GM21526 (cell line): ENCODE results near the gene C13orf42.

Experiments
- ATAC-seq: cut with Tn5 transposase; IDR thresholded peaks from one replicate; pipeline ENCODE4 v1.9.1; 2021; ENCODE audit warnings: moderate library complexity; ENCODE audit not compliant: unreplicated experiment, low FRiP score

C13orf42 gene

DNA sequence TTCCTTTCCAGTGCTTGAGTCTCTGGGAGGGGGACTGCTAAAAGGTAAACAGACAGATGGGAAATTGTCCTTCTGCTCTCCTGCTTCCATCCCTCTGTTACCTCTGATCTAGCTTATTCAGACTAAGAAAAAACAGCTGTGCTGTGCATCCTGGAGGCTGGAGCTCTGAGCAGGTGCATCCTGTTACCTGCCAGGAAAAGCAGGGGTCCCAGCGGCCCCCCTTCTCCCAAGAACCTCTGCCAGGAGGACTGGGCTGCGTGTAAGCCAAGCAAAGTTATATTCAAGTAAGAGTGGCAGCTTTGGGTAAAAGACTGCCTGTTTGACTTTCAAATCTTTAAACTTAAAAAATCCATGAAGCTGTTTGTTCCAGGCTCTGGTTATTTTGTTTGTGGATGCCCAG, 75.1 kb downstream of the C13orf42 start:
- no peak for ATAC-seq

DNA sequence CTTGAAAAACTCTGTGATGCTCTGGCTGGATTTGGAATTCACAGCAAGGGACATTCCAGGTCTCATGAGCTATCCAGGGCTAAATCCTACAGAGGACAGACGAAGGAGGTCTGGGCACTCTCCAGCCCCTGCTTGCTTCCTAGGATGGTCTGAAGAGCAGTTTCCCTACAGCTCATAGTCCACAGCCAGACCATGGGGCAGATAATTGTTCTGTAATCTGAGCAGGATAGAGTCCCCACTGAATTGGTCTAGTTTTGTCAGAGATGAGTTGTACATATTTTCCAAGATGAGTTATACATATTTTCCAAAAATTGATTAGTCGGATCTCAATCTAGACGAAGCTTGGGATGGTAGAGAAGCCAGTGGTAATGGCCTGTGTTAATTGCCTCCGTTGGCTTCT, 75.6 kb downstream of the C13orf42 start:
- ATAC-seq: no peak

DNA sequence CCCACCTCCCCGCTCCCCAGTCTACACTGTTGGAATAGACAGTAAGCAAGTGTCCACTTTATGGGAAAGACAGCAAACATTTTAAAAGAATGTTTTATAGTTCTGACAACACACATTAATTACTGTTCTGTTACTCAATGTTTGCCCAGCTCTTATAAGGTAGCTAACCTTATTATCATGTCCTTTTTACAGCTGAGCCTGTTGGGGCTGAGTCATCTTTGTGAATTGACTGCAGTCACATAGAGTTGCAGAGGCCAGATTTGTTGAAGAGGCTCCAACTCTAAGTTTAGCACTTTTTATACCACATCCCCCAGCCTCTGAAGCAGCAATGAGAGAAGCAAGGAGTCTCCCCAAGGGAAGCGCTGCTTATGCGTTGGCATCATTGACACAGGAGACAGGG, 76.2 kb downstream of the C13orf42 start:
- no peak for ATAC-seq

DNA sequence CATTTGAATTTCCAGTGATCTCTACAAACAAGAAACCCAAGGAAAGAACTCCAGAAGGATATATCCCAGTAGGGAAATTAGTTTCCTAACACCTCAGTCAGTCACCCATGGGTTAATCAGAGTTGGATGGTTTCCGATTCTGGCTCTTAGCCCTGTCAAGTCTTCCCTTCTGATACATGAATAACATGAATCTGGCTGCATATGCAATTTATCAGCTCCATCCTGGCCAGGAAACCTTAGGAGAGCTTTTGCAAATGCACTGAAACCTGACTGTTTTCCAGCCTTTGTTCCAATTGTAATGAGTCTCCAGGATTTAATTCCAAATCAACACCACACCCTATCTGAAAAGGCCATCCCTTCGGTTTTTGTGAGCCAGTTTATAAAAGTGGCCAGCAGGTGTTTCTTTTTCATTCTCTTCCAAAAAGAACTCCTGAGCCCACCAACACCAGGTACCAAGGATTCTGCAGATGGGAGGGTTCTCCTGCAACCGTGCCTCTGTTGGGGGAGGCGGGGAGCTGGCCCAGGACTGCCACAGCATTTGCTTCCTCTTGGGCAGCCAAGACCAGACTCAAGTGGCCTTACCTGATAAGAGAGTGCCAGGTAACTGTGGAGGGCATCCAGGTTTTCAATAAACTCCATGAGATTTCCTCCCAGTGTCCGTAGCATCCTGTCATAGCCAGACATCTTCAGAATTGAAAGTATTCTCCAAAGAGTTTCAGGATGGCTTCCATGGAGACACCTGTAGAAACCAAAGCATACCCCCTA, 77.5 kb downstream of the C13orf42 start:
- ATAC-seq: no peak

DNA sequence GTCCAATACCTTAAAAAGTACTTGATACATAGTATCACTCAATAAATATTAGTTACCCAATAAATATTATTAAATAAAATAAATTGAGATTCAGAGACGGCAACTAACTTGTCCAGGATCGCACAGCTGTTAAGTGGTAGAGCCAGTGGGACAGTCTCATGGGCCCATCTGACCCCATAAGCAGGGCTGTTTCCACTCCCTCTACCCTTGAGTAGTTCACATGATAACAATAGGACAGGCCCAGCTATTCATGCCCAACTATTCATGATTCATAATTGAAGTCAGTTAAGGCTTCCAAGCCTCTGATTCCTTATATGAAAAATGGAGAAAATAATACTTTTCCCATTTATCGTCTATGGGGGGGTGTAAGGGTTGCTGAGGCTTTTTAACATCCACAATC, 78.2 kb downstream of the C13orf42 start:
- no peak for ATAC-seq
